DOHH2 (cell line): ENCODE data around the gene TBC1D4.

ENCODE experiments used
- H3F3A ChIP-seq: fragments of 200-600 bp; sonication (generic), shearing (Covaris generic); 2 replicates; pipeline ENCODE4 v1.6.0; 2016; ENCODE audit warnings: antibody characterized with exemption, mild to moderate bottlenecking; ENCODE audit not compliant: control insufficient read depth, insufficient read depth
- H3K27ac ChIP-seq: fragments of 200-600 bp; sonication (generic); 2 replicates; pipeline ENCODE4 v1.5.1; 2014; ENCODE audit warnings: low read depth, mild to moderate bottlenecking, low read length, moderate library complexity
- H3K27me3 ChIP-seq: fragments of 200-600 bp; sonication (generic); 2 replicates; pipeline ENCODE4 v1.6.1; 2014; ENCODE audit warnings: mild to moderate bottlenecking, low read length, mixed read lengths; ENCODE audit not compliant: control insufficient read depth
- H3K36me3 ChIP-seq: fragments of 200-600 bp; sonication (generic); 2 replicates; pipeline ENCODE4 v1.6.1; 2014; ENCODE audit warnings: mild to moderate bottlenecking, low read length, moderate library complexity, mixed read lengths; ENCODE audit not compliant: control insufficient read depth
- H3K4me1 ChIP-seq: fragments of 200-600 bp; sonication (generic); 2 replicates; pipeline ENCODE4 v1.6.1; 2014; ENCODE audit warnings: mild to moderate bottlenecking, low read length, mixed read lengths; ENCODE audit not compliant: control insufficient read depth
- H3K4me2 ChIP-seq: fragments of 200-600 bp; sonication (generic); 2 replicates; pipeline ENCODE4 v1.6.0; 2014; ENCODE audit warnings: mild to moderate bottlenecking, low read length, moderate library complexity
- H3K4me3 ChIP-seq: fragments of 200-600 bp; sonication (generic); 2 replicates; pipeline ENCODE4 v1.5.1; 2014; ENCODE audit warnings: mild to moderate bottlenecking, low read length, mixed read lengths
- H3K79me2 ChIP-seq: fragments of 200-600 bp; sonication (generic); 2 replicates; pipeline ENCODE4 v1.6.1; 2014; ENCODE audit warnings: mild to moderate bottlenecking, low read length, mixed read lengths; ENCODE audit not compliant: control insufficient read depth
- H3K9me2 ChIP-seq: fragments of 200-600 bp; sonication (generic); replicated peaks from 2 replicates; pipeline ENCODE4 v1.6.1; 2014; ENCODE audit warnings: mild to moderate bottlenecking, low read length, mixed read lengths; ENCODE audit not compliant: control insufficient read depth
- H3K9me3 ChIP-seq: fragments of 200-600 bp; sonication (generic); 2 replicates; pipeline ENCODE4 v1.6.1; 2014; ENCODE audit warnings: antibody characterized with exemption, low read length, mixed read lengths; ENCODE audit not compliant: control insufficient read depth, insufficient read depth
- H4K20me1 ChIP-seq: fragments of 200-600 bp; sonication (generic); 2 replicates; pipeline ENCODE4 v1.6.0; 2014; ENCODE audit warnings: low read depth, mild to moderate bottlenecking, antibody characterized with exemption, low read length, moderate library complexity; ENCODE audit not compliant: control insufficient read depth, insufficient read depth
- EZH2phosphoT487 ChIP-seq: fragments of 200-600 bp; sonication (generic); IDR thresholded peaks from 2 replicates; pipeline ENCODE4 v1.6.1; 2017; ENCODE audit warnings: borderline replicate concordance, mild to moderate bottlenecking, antibody characterized with exemption, low read length, moderate library complexity, mixed read lengths
- TF ChIP-seq, protein P1 (sequence below): fragments of 200-600 bp; sonication (generic); IDR thresholded peaks from one replicate; pipeline ENCODE4 v1.5.1; 2014; ENCODE audit warnings: antibody characterized with exemption, mild to moderate bottlenecking, low read depth, low read length; ENCODE audit not compliant: poor library complexity, severe bottlenecking

The TBC1D4 gene

DNA sequence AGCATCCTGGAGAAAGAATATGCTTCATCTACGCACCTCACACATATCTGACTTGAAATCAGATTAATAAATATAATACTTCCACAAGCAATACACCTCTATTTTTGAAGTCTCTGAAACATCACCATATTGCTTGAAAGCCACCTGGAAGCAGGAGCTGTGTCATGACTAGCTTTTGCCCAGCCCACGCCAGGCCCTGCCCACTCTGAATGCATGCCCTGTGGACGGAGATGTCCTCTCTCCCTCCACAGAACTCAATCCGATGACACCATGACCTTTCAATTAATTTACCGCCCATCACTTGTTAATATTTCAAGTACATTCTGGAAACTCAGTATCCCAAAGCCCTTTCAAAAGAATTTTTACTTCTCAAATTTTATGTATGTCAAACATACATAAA lies 108.0 kb downstream of the TBC1D4 start:
- Histone ChIP-seq H3F3A (peaks cover 37% of the 10 kb centered on the region), H3K36me3 (peaks cover 14% of the 10 kb centered on the region), H3K9me2 (no peaks in the 10 kb centered on the region), H3K4me1 (peaks cover 99% of the 10 kb centered on the region), H3K79me2 (peaks cover 99% of the 10 kb centered on the region), H3K27ac (peak overlapping the region; percentile 86), H4K20me1 (no peaks in the 10 kb centered on the region), H3K4me2 (peak overlapping the region; percentile 71), H3K9me3 (no peaks in the 10 kb centered on the region), H3K27me3 (no peaks in the 10 kb centered on the region), H3K4me3 (peak overlapping the region; percentile 71)
- no peak for TF ChIP-seq EZH2phosphoT487
- TF ChIP-seq, protein P1, sequence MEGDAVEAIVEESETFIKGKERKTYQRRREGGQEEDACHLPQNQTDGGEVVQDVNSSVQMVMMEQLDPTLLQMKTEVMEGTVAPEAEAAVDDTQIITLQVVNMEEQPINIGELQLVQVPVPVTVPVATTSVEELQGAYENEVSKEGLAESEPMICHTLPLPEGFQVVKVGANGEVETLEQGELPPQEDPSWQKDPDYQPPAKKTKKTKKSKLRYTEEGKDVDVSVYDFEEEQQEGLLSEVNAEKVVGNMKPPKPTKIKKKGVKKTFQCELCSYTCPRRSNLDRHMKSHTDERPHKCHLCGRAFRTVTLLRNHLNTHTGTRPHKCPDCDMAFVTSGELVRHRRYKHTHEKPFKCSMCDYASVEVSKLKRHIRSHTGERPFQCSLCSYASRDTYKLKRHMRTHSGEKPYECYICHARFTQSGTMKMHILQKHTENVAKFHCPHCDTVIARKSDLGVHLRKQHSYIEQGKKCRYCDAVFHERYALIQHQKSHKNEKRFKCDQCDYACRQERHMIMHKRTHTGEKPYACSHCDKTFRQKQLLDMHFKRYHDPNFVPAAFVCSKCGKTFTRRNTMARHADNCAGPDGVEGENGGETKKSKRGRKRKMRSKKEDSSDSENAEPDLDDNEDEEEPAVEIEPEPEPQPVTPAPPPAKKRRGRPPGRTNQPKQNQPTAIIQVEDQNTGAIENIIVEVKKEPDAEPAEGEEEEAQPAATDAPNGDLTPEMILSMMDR: no peak

DNA sequence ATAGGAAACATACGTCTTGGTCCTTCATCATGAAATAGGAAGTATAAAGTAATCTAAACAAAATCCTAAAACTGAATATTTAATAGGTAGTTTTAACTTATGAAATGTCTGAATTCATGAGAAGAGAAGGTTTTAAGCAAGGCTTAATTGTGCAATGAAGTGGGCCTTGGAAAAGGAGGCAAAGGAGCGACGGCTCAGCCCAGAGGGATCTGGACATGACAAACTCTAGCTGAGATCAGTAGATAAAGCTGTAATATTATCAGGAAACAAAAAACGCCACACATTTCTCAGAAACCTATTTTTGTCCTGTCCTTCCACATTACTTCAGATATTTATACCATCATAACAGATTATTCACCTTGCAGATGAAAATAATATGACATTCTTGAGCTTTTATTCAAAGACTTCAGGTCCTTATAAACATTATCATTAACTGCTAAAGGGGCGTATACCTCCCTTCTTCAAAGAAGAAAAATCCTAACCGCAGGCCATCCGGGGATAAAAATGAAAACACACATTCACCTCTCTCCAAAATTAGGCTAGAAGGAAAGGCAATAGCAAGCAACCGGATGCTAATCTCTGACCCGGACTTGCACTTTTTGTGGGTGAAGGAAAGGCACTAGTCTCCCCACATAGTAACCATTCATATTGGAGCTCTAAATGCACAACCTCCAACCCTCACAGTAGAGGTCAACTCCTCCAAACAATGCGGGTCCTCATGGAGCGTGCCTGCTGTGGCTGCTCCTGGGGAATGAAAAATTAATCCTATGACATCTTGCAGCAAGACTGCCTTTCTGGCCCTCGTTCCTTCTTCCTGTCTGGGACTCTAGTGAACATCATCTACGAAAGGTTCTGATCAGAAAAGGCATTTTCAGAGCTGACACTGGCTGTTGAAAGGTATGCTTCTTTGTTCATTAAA lies 108.8 kb downstream of the TBC1D4 start:
- peaks cover 16% of the 10 kb centered on the region for H3K36me3 ChIP-seq
- H3K4me3 ChIP-seq: peak overlapping the region; percentile 71
- H3K27ac ChIP-seq: peak overlapping the region; percentile 86
- no peak for TF ChIP-seq EZH2phosphoT487
- TF ChIP-seq, protein P1: no peak
- peaks cover 99% of the 10 kb centered on the region for H3K79me2 ChIP-seq
- H3K4me1 ChIP-seq: peaks cover 99% of the 10 kb centered on the region
- no peaks in the 10 kb centered on the region for H3K9me3 ChIP-seq
- H4K20me1 ChIP-seq: no peaks in the 10 kb centered on the region
- peak overlapping the region; percentile 71 for H3K4me2 ChIP-seq
- no peaks in the 10 kb centered on the region for H3K9me2 ChIP-seq
- no peaks in the 10 kb centered on the region for H3K27me3 ChIP-seq
- H3F3A ChIP-seq: peaks cover 40% of the 10 kb centered on the region

DNA sequence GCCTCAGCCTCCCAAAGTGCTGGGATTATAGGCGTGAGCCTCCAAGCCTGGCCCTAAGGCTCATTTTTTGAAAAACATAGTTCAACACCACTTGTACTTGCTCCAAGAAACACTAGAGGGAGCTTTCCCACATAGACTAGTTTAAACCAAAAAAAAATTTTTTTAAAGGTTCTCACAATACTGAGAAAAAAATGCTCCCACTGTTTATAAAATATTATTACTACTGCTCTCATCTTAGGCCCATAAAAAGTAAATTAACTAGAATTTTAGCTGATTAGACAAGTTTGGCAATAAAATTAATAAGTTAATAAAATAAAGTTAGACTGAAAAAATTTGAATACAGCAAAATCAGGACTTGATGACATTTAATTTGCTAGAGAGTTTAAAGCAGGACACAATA lies 109.5 kb downstream of the TBC1D4 start:
- H3K4me3 ChIP-seq: peak overlapping the region; percentile 71
- no peaks in the 10 kb centered on the region for H3K27me3 ChIP-seq
- H3K36me3 ChIP-seq: peaks cover 16% of the 10 kb centered on the region
- no peak for TF ChIP-seq EZH2phosphoT487
- TF ChIP-seq, protein P1: peak; percentile 57
- peaks cover 99% of the 10 kb centered on the region for H3K79me2 ChIP-seq
- peaks cover 38% of the 10 kb centered on the region for H3F3A ChIP-seq
- H3K9me2 ChIP-seq: no peaks in the 10 kb centered on the region
- peaks cover 99% of the 10 kb centered on the region for H3K4me1 ChIP-seq
- H4K20me1 ChIP-seq: no peaks in the 10 kb centered on the region
- peak overlapping the region; percentile 86 for H3K27ac ChIP-seq
- H3K9me3 ChIP-seq: no peaks in the 10 kb centered on the region
- peak overlapping the region; percentile 71 for H3K4me2 ChIP-seq
